Left ventricle myocardium inferior (tissue), 1 donor: ENCODE measurements around the gene SLC44A1. TPM values are rescaled to one million over a fixed set of nuclear protein-coding genes. Genes with fewer than 3 reads are reported as not detected.

Experiments
- DNase-seq: peaks from one replicate; pipeline ENCODE4 v3.0.0-alpha.2; 2020
- H3K27ac ChIP-seq: fragments of 200-600 bp; replicated peaks from 2 replicates; pipeline ENCODE4 v1.8.0; 2021
- H3K27me3 ChIP-seq: fragments of 200-600 bp; 2 replicates; pipeline ENCODE4 v1.8.0; 2021; ENCODE audit warnings: low read depth
- H3K36me3 ChIP-seq: fragments of 200-600 bp; 2 replicates; pipeline ENCODE4 v1.8.0; 2021
- H3K4me1 ChIP-seq: fragments of 200-600 bp; 2 replicates; pipeline ENCODE4 v1.8.0; 2021
- H3K4me3 ChIP-seq: fragments of 200-600 bp; 2 replicates; pipeline ENCODE4 v1.8.0; 2021; ENCODE audit warnings: mild to moderate bottlenecking, moderate library complexity
- H3K9me3 ChIP-seq: fragments of 200-600 bp; replicated peaks from 2 replicates; pipeline ENCODE4 v1.8.0; 2021
- intact Hi-C: fragments of 100-400 bp; cut with micrococcal nuclease; formaldehyde crosslinking; loops from one replicate; pipeline ENCODE4 v1.11.0; 2022
- total RNA-seq: library from RNA; stranded (reverse); fragmentation: NEBNext Ultra II Directional; extraction: Animal tissue kit (Norgen Biotek cat#: 25700); gene quantifications from one replicate; pipeline ENCODE4 v1.2.1, GENCODE V29; 2021
- TF ChIP-seq, protein P1 (sequence below): fragments of 200-600 bp; IDR thresholded peaks from 2 replicates; pipeline ENCODE4 v1.8.0; 2021; ENCODE audit warnings: antibody characterized with exemption, mild to moderate bottlenecking, borderline replicate concordance
- donor health status: DM: no; HTN: yes; CAD: no; lungs with severe emphysema.

SLC44A1 gene
- total RNA-seq, 1 donor from 2014 or later: 27.0 TPM

DNA sequence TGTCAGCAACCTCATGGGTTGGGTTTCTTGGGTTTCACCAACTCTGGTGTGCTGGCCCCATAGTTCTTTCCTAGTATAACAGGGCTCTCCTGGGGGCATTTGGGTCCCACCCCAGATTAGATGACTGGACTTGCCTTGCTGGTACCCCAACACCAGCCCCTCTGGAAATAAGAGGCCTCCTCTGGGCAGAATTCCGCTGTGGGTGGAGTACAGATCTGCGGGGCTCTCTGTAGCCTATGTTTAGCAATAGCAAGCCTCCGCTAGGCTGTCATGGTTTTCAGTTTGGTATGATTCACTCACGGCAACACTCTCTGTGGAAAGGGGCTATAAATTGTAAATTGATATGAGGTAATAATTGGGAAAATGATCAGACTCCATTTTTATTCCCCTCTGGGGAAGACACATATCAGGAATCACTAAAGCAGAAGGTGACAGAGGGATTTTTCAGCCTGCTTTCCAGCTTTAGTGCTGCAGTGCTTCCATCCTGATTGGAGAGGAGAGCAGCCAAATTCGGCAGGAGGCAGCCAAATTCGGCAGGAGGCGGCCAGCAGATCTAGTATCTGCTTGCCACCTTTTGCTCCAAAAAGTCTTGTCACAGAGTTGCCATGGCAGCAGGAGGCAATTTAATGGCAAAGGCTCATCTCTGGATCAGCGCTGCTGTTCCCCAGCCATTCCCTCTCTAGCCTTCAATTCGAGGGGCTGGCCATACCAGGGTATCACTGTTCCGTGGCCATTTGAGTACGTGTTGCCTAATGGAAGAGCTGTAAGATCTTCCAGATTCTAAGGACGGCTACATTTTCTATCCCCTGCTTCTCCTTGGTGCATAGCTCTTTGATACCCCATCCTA, 84.6 kb downstream of the SLC44A1 start:
- peaks cover 19% of the 10 kb centered on the region for H3K4me1 ChIP-seq
- DNase-seq: no peak
- H3K27me3 ChIP-seq: no peaks in the 10 kb centered on the region
- H3K27ac ChIP-seq: no peak overlapping the region
- H3K36me3 ChIP-seq: no peaks in the 10 kb centered on the region
- intact Hi-C loops: no loop called here
- TF ChIP-seq, protein P1, sequence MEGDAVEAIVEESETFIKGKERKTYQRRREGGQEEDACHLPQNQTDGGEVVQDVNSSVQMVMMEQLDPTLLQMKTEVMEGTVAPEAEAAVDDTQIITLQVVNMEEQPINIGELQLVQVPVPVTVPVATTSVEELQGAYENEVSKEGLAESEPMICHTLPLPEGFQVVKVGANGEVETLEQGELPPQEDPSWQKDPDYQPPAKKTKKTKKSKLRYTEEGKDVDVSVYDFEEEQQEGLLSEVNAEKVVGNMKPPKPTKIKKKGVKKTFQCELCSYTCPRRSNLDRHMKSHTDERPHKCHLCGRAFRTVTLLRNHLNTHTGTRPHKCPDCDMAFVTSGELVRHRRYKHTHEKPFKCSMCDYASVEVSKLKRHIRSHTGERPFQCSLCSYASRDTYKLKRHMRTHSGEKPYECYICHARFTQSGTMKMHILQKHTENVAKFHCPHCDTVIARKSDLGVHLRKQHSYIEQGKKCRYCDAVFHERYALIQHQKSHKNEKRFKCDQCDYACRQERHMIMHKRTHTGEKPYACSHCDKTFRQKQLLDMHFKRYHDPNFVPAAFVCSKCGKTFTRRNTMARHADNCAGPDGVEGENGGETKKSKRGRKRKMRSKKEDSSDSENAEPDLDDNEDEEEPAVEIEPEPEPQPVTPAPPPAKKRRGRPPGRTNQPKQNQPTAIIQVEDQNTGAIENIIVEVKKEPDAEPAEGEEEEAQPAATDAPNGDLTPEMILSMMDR: no peak
- no peaks in the 10 kb centered on the region for H3K9me3 ChIP-seq
- H3K4me3 ChIP-seq: no peak overlapping the region

DNA sequence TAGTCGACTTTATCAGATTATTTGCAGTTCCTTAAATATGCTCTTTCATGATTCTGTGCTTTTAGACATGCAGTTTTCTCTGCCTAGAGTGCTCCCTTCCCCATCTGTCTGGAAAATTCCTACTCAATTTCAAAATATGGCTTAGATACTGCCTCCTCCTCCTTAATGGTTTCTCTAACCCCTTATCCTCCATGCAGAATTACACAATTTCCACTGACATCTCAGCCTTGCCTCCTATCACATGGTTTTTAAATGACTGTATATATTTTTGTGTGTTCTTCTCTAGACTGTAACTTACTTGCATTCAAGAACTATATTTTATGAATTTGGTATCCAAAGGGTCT, 85.2 kb downstream of the SLC44A1 start:
- intact Hi-C loops: no loop called here

DNA sequence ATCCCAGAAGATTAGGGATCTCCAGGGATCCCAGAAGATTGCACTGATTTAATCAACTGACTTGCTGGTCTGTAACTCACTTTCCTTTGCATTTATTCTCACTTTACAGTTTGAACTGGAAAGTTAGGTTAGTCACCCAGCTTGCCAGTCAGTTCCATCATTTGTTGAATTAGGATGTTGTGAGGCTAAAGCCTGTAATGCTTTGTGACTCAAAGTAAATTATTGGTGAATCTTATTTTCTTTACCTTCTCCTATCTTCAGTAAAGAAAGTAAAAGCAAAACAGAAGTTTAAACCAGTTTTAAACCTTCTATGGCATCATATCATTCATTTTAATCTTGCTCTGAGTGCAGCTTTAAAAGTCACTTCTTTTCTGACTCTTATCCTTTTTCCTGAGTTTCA, 85.8 kb downstream of the SLC44A1 start:
- H3K9me3 ChIP-seq: no peaks in the 10 kb centered on the region
- no peak for DNase-seq
- no peaks in the 10 kb centered on the region for H3K36me3 ChIP-seq
- no peak overlapping the region for H3K4me3 ChIP-seq
- peaks cover 19% of the 10 kb centered on the region for H3K4me1 ChIP-seq
- H3K27ac ChIP-seq: no peak overlapping the region
- TF ChIP-seq, protein P1: no peak
- H3K27me3 ChIP-seq: no peaks in the 10 kb centered on the region
- intact Hi-C loops: no loop called here

More for the DNA sequence above, 85.2 kb downstream of the SLC44A1 start:
- Histone ChIP-seq H3K27me3 (no peaks in the 10 kb centered on the region), H3K4me3 (no peak overlapping the region), H3K4me1 (peaks cover 19% of the 10 kb centered on the region), H3K36me3 (no peaks in the 10 kb centered on the region), H3K27ac (no peak overlapping the region), H3K9me3 (no peaks in the 10 kb centered on the region)
- DNase-seq: no peak
- TF ChIP-seq, protein P1: no peak

DNA sequence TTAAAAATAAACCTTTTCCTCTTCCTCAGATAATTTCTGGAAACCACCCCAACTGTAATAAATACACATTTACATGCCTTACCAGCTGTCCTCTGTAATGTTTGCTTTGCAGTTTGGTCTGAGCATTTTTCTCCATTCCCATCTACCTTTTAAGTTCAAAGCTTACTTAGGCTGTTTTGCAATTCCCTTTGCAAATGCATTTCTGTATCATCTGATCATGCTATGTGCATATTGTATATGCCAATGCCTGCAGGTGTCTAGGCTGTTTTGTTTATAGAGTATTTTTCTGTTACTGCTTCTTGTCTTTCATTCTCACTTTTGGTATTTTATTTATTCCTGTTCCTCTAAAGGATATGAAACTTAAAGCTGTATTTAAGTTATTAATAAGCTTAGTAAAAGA, 86.3 kb downstream of the SLC44A1 start:
- H3K36me3 ChIP-seq: no peaks in the 10 kb centered on the region
- no peak for DNase-seq

DNA sequence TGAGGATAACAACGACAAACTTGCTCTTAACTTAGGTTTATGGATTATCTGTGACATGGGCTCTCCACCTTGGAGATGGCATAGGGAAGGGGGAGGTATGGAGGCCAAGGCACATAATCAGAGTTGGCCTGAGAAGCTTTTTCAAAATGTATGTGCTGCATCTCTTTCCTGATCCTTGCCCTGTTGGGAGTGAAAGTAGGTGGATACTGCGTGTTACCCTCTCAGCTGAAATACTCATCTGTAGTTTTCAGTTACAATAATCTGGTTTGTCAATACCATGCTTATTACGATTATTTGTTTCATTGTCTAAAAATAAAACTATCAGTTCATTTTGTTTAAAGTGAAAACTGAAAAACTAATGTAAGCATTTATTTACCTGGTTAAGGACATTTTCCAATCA, 86.7 kb downstream of the SLC44A1 start:
- no peaks in the 10 kb centered on the region for H3K9me3 ChIP-seq
- H3K27me3 ChIP-seq: no peaks in the 10 kb centered on the region
- H3K4me1 ChIP-seq: peaks cover 19% of the 10 kb centered on the region
- no peak for DNase-seq
- H3K27ac ChIP-seq: no peak overlapping the region
- no peaks in the 10 kb centered on the region for H3K36me3 ChIP-seq
- intact Hi-C loops: no loop called here
- no peak overlapping the region for H3K4me3 ChIP-seq
- TF ChIP-seq, protein P1: no peak

More for the DNA sequence above, 86.3 kb downstream of the SLC44A1 start:
- TF ChIP-seq, protein P1: no peak
- Histone ChIP-seq H3K4me1 (peaks cover 19% of the 10 kb centered on the region), H3K27me3 (no peaks in the 10 kb centered on the region), H3K27ac (no peak overlapping the region), H3K4me3 (no peak overlapping the region), H3K9me3 (no peaks in the 10 kb centered on the region)
- intact Hi-C loops: no loop called here
